ENCODE measurements around the gene P2RX7. TPM values are rescaled to one million over a fixed set of nuclear protein-coding genes. Genes with fewer than 3 reads are reported as not detected.

The P2RX7 gene
- total and polyA plus RNA-seq, 9 of the 15 experiments (the other 6 are each of a cell fraction or from before 2014, with no cell fraction given) = 0.04 to 0.65 (median 0.30) TPM

DNA sequence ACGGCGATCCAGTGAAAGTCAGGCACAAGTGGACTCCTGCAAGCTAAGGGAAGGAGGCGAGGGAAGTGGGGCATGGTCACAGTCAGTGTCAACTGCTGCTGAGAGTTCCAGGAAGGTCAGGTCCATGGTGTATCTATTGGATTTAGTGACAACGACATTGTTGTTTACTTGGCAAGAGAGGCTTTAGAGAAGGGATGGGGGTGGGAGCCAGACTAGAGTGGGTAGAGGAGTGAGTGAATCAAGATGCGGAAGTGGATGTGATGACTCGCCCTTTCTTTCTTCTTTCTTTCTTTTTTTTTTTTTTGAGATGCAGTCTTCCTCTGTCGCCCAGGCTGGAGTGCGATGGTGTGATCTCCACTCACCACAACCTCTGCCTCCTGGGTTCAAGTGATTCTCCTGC lies 12.5 kb downstream of the P2RX7 start (continued):
- TF ChIP-seq, protein P1, sequence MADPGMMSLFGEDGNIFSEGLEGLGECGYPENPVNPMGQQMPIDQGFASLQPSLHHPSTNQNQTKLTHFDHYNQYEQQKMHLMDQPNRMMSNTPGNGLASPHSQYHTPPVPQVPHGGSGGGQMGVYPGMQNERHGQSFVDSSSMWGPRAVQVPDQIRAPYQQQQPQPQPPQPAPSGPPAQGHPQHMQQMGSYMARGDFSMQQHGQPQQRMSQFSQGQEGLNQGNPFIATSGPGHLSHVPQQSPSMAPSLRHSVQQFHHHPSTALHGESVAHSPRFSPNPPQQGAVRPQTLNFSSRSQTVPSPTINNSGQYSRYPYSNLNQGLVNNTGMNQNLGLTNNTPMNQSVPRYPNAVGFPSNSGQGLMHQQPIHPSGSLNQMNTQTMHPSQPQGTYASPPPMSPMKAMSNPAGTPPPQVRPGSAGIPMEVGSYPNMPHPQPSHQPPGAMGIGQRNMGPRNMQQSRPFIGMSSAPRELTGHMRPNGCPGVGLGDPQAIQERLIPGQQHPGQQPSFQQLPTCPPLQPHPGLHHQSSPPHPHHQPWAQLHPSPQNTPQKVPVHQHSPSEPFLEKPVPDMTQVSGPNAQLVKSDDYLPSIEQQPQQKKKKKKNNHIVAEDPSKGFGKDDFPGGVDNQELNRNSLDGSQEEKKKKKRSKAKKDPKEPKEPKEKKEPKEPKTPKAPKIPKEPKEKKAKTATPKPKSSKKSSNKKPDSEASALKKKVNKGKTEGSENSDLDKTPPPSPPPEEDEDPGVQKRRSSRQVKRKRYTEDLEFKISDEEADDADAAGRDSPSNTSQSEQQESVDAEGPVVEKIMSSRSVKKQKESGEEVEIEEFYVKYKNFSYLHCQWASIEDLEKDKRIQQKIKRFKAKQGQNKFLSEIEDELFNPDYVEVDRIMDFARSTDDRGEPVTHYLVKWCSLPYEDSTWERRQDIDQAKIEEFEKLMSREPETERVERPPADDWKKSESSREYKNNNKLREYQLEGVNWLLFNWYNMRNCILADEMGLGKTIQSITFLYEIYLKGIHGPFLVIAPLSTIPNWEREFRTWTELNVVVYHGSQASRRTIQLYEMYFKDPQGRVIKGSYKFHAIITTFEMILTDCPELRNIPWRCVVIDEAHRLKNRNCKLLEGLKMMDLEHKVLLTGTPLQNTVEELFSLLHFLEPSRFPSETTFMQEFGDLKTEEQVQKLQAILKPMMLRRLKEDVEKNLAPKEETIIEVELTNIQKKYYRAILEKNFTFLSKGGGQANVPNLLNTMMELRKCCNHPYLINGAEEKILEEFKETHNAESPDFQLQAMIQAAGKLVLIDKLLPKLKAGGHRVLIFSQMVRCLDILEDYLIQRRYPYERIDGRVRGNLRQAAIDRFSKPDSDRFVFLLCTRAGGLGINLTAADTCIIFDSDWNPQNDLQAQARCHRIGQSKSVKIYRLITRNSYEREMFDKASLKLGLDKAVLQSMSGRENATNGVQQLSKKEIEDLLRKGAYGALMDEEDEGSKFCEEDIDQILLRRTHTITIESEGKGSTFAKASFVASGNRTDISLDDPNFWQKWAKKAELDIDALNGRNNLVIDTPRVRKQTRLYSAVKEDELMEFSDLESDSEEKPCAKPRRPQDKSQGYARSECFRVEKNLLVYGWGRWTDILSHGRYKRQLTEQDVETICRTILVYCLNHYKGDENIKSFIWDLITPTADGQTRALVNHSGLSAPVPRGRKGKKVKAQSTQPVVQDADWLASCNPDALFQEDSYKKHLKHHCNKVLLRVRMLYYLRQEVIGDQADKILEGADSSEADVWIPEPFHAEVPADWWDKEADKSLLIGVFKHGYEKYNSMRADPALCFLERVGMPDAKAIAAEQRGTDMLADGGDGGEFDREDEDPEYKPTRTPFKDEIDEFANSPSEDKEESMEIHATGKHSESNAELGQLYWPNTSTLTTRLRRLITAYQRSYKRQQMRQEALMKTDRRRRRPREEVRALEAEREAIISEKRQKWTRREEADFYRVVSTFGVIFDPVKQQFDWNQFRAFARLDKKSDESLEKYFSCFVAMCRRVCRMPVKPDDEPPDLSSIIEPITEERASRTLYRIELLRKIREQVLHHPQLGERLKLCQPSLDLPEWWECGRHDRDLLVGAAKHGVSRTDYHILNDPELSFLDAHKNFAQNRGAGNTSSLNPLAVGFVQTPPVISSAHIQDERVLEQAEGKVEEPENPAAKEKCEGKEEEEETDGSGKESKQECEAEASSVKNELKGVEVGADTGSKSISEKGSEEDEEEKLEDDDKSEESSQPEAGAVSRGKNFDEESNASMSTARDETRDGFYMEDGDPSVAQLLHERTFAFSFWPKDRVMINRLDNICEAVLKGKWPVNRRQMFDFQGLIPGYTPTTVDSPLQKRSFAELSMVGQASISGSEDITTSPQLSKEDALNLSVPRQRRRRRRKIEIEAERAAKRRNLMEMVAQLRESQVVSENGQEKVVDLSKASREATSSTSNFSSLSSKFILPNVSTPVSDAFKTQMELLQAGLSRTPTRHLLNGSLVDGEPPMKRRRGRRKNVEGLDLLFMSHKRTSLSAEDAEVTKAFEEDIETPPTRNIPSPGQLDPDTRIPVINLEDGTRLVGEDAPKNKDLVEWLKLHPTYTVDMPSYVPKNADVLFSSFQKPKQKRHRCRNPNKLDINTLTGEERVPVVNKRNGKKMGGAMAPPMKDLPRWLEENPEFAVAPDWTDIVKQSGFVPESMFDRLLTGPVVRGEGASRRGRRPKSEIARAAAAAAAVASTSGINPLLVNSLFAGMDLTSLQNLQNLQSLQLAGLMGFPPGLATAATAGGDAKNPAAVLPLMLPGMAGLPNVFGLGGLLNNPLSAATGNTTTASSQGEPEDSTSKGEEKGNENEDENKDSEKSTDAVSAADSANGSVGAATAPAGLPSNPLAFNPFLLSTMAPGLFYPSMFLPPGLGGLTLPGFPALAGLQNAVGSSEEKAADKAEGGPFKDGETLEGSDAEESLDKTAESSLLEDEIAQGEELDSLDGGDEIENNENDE (IDR thresholded peaks at IDR 0.05; ENCODE audit: low read depth, low read length) = no peak
- TF ChIP-seq SNIP1 (IDR thresholded peaks at IDR 0.05; ENCODE audit: low read depth) (no peak), ZNF584 (CRISPR knock-in tag; IDR thresholded peaks at IDR 0.05; ENCODE audit: low read depth) (0 out of 2 replicates have a peak, but pooled peaks have one; percentile 21), ZNF316 (IDR thresholded peaks at IDR 0.05) (peak; percentile 26; the same call in 1 of the 2 replicates), CEBPG (CRISPR knock-in tag; IDR thresholded peaks at IDR 0.05) (no peak), CEBPG (tag; conservative IDR thresholded peaks at IDR 0.05 in 1 of 2, IDR thresholded peaks at IDR 0.05 in 1 of 2) (no peak), ATF7 (IDR thresholded peaks at IDR 0.05) (no peak), POLR3A (IDR thresholded peaks at IDR 0.05; ENCODE audit: borderline replicate concordance, extremely low read depth, insufficient read depth, insufficient read length) (no peak), FOSL1 (tag; conservative IDR thresholded peaks at IDR 0.05) (0 out of 2 replicates have a peak, but pooled peaks have one; percentile 26), HIVEP1 (CRISPR knock-in tag; IDR thresholded peaks at IDR 0.05) (0 out of 2 replicates have a peak, but pooled peaks have one; percentile 33), GABPA (tag; conservative IDR thresholded peaks at IDR 0.05; ENCODE audit: low read depth) (0 out of 2 replicates have a peak, but pooled peaks have one; percentile 40), SREBF1 (IDR thresholded peaks at IDR 0.05; ENCODE audit: borderline replicate concordance, low read depth, low read length) (no peak)
- TF ChIP-seq, protein P2, sequence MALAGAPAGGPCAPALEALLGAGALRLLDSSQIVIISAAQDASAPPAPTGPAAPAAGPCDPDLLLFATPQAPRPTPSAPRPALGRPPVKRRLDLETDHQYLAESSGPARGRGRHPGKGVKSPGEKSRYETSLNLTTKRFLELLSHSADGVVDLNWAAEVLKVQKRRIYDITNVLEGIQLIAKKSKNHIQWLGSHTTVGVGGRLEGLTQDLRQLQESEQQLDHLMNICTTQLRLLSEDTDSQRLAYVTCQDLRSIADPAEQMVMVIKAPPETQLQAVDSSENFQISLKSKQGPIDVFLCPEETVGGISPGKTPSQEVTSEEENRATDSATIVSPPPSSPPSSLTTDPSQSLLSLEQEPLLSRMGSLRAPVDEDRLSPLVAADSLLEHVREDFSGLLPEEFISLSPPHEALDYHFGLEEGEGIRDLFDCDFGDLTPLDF (CRISPR knock-in tag; IDR thresholded peaks at IDR 0.05) = no peak
